Measurements from ENCODE around the gene ELAVL1.
"Not testable (repeated sequence)": the region's sequence is repeated elsewhere in the genome, so short reads cannot be mapped to it uniquely, and the experiment has no call there.

The ELAVL1 gene

DNA sequence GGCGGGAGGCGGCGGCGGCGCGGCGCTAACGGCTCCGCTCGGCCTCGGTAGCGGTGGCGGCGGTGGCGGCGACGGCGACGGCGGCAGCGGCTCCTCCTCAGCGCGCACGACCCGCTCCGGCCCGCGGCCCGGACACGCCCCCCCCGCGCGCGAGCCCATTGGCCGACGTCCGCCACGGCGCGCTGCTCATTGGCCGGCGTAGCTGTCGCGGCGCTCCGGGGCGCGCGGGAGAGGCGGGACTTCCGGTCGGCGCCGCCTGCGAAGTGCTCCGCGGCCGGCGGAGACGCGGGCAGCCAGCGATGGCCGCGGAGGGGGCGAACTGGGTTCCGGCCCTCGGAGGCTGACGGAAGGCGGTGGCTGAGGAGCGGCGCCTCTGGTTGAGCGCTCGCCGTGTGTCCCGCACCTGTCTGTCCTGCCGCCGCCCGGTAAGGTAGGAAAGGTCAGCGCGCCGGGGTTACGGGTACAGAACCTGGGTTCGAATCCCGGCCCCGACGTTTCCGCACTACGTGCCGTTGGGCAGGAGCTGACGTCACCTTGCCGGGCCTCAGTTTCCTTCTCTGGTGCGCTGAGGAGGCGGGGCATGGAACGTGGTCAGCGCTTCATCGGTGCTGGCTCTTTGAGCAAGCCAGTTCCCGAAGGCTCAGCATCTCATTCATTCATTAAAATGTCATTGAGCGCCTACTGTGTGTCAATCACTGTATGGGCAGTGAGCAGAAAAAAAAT lies at the start of gene ELAVL1:
Gene ELAVL1, minus strand, starts transcription at position 108 of the 723 bp plus-strand sequence. CDS start 13,826 bp downstream, outside the sequence.
- DNase-seq (ENCODE audit: low spot score), result peak; percentile 92

DNA sequence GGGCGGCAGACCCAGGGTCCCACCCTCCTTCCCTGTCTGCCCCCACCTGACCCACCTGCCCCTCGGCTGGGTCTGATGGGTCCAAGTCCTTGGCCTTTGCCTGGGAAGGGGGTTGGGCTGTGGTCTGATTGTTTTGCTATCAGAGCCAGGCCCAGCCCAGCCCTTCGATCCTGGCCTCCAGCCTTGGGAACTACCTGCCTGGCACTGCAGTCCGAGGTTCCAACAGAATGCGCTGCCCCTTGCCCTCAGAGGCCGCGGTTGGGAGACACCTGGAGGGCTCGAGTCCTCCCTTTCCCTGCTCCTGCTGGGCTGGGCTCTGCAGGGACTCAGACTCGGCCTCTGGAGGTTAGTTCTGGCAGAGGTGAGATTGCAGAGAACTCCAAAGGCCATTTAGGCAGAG lies 48.7 kb upstream of the ELAVL1 start:
- no peak for DNase-seq (ENCODE audit: low spot score)

DNA sequence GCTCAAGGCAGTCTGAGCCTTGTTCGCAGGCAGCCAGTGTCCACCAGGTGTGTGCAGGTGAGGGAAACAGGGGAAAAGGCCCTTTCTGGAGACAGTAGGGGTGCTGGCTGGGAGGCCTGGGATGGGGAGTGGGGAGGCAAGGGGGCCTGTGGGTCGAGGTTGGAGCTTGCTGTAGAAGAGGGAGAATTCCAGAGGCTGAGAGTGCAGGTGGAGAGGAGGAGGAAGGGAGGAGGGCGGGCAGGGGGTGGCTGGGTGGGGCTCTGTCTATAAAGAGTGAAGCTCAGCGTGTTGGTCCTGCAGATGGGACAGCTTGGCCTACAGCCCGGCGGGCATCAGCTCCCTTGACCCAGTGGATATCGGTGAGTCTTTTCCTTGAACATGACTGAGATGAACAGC lies 47.0 kb upstream of the ELAVL1 start, which contains the start of gene CCL25:
Gene CCL25, plus strand, starts transcription at position 297 of the 396 bp plus-strand sequence. CDS start 290 bp downstream, outside the sequence.
- DNase-seq (ENCODE audit: low spot score), result no peak

DNA sequence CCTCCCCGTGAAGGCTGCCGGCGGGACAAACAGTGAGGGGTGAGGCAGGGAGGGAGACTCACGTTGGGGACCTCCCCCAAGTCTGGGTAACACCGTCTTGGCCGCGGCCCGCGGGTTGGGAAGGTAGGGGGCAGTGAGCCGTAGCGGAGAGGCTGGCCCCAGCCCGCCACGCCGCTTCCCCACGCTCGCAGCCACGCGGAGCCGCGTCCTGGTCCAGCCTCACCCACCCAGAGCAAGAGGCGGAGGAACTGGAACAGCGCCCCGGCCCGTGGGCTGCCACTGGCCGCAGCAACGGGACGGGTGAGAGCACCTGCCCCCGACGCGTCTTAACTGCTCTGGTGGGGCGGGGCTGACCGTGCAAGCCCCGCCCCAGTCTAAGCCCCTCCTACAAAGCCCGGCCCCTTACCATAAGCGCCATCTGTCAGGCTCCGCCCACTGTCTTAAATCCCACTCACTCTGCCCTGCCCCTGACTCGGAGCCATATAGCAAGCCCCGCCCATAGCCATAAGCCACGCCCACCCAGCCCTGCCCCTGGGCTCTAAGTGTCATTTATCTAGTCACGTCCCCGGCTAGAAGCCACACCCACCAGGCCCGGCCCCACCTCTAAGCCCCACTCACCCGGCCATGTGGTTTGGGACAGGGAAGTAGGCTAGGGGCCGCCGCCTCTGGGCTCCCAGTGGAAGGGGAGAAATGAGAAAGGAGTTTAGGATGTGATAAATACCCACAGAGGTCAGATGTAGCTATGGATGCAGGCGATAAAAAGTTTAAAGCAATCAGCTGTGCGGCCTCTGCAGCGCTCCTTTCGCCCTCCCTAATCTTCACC lies 45.0 kb upstream of the ELAVL1 start:
- DNase-seq (ENCODE audit: low spot score), result peak; percentile 77

DNA sequence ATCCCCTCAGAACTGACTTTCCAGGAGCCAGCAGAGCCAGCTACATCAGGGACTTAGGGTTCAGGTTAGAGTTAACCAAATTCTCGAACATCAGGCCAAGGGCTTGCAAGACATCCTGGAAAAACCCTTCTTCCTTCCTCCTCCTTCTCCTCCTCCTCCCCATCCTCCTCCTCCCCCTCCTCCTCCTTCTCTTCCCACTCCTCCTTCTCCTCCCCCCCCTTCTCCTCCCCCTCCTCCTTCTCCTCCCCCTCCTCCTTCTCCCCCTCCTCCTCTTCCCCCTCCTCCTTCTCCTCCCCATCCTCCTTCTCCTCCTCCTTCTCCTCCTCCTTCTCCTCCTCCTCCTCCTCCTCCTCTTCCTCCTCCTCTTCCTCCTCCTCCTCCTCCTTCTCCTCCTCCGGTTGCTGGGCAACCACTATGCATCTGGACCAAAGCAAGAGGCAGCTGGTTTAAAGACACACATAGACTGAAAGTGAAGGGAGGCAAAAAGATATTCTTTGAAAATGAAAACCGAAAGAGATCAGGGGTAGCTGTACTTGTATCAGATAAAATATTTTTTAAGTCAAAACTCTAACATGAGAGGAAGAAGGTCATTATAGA lies 41.2 kb upstream of the ELAVL1 start:
- DNase-seq (ENCODE audit: low spot score), result no peak

DNA sequence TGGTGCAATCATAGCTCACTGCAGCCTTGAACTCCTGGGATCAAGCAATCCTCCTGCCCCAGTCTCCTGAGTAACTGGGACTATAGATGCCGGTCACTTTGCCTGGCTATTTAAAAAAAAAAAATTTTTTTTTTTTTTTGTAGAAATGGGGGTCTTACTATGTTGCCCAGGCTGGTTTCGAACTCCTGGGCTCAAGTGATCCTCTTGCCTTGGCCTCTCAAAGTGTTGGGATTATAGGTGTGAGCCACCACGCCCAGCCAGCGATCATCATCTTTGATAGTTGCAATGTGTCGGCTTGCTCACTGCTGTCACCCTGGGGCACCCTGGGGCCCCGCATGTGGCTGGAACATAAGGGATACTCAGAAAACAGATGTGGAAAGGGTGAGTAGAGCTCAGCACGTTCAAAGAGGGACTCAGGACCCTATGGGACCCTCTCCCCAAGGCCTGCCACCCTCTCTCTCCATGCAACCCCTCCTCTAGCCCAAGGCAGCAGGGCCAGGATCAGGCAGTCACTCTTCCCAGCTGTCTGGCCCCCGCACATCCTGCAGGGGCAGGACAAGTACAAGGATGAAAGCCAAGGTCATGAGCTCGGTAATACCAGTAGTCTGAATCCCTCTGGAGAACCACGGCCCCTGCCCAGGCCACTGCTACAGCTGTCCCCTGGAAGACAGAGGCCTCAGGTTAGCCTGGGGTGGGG lies 40.6 kb upstream of the ELAVL1 start:
- DNase-seq (ENCODE audit: low spot score), result no peak

DNA sequence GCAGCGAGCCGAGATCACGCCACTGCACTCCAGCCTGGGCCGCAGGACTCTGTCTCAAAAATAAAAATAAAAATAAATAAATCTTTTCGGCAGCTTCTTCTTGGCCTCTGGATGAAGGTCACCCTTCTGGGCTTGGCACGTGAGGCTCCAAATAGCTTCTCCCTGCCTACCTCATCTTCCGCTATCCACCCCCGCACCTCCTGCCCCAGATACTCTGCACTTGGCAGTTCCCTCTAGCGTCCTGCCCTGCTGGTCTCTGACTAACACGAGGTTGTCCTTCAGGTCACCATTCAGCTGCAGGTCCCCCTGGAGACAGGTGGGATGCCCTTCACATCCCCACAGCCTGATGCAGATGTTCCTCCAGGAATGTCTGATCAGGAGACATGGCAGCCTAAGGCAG lies 38.6 kb upstream of the ELAVL1 start:
- no peak for DNase-seq (ENCODE audit: low spot score)

DNA sequence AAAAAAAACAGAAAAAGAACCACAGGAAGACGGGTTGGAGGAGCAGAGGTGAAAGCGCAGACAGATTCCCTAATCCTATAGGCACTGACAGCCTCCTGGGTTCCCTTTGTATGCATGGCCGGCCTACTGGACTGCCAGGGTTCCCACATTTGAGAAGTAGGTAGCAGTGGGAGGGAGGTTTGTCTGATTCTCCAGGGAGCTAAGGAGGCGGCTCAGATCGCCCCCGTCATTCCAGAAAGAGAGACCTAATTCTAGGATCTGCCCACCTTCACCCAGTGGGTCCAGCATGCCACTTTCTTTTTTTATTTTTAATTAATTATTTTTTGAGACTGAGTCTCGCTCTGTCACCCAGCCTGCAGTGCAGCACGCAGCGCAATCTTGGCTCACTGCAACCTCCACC lies 37.5 kb upstream of the ELAVL1 start:
- no peak for DNase-seq (ENCODE audit: low spot score)

DNA sequence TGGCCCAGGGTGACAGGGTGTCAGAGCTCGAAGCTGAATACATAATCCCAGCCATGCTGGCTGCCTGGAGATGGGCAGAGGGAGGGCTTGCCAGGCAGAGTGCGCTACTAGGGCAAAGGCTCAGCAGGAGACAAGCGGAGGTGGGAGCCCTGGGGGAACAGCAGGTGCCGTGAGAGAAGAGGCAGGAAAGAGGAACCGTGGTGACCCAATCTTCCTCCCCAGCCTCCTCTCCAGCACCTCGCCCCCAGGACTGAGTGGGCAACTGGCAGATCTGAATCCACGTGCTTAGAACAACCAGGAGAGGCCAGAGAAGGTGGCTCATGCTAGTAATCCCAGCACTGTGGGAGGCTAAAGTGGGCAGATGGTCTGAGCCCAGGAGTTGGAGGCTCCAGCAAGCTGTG lies 36.1 kb upstream of the ELAVL1 start:
- DNase-seq (ENCODE audit: low spot score), result no peak

DNA sequence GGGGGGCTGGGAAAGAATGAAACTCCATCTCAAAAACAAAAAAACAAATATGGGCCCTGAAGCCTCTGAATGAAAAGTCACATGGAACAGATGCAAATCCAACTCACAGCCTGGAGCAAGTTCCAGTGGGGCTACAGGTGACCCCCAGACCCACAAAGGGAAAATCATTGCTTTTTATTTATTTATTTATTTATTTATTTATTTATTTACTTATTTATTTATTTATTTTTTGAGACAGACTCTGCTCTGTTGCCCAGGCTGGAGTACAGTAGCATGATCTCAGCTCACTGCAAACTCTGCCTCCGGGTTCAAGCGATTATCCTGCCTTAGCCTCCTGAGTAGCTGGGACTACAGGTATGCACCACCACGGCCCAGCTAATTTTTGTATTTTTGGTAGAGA lies 33.8 kb upstream of the ELAVL1 start:
- DNase-seq (ENCODE audit: low spot score), result no peak

DNA sequence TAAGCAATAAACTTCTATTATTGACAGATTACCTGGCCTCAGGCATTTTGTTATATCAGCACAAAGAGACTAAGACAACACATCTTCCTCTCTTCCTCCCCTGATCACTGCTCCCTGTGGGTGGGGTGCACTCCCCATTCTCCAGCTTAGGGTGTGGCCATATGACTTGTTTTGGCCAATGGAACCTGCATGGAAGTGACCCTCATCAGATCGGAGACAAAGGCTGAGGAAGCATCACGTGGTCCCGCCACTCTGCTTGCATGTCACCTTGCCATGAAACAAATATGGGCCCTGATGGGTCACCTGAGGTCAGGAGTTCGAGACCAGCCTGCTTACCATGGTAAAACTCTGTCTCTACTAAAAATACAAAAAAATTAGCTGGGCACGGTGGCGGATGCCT lies 33.4 kb upstream of the ELAVL1 start:
- no peak for DNase-seq (ENCODE audit: low spot score)

DNA sequence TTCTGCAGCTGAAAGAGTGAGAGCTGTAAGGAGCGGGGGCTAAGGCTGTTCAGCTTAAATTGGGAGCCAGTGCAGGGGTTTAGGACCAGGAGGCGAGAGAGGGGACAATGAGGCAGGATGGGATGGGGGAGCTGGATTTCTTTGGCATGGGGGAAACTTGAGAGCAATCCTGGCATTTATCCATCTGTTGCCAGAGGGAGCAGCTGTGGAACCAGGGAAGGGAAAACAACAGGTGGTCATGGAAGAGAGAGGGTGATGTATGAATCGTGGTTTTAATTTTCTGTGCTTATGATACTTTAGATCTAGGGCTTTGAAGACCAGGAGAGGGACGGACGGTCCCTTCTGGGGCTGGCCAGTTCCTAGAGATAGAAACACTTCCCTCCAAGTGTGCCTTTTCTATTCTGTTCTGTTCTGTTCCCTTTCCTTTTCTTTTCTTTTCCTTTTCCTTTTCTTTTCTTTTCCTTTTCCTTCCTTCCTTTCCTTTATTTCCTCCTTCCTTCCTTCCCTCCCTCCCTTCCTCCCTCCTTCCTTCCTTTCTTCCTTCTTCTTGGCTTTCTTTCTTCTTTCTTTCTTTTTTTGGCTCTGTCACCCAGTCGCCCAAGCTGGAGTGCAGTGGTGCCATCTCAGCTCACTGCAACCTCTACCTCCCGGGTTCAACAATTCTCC lies 31.1 kb upstream of the ELAVL1 start:
- no peak for DNase-seq (ENCODE audit: low spot score)

DNA sequence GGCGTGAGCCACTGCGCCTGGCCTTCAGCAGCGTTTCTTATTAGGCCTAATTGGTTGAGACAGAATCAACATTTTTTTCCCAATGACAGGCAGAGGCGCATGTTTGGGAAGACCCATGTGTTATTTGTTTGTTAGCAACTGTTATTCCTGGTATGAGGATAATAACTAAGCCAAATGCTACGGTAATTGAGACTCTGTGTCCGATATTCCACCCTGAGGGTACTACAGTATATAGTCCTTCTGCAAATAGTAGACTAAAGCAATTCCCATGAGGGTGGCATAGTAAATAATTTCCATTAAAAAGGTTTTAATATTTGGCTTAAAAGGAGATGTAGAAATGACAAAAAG lies 28.7 kb upstream of the ELAVL1 start:
- DNase-seq (ENCODE audit: low spot score), result no peak

DNA sequence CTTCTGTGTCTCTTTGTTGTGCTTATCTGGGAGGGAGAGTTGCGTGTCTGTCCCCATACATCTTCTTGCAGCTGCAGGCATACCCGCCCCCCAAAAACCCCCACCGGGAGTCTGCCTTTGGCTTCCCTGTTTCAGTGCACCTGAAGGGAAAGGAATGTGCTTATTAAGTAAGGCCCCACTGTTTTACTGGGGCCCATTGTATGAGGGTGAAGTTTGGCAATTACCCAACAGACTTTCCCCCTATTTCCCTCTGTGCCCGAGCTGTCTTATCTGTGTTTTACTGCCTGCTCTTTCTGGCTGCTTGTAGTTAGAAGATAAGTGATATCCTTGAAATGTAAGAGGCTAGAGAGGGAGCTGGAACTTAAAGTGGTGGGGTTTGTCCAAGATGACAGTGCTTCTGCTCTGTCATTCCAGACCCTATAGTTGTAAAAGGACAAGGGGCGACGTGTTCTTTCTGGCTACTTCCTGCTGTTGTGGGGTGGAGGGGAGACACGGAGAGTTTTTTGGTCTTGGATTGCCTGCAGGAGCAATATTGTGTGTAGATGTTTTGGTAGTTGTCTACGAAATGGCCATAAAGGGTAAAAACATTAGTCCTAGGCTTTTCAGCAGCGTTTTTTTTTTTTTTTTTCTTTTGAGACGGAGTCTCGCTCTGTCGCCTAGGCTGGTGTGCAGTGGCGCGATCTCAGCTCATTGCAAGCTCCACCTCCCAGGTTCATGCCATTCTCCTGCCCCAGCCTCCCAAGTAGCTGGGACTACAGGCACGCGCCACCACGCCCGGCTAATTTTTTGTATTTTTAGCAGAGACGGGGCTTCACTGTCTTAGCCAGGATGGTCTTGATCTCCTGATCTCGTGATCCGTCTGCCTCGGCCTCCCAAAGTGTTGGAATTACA lies 28.1 kb upstream of the ELAVL1 start:
- DNase-seq (ENCODE audit: low spot score), result not testable (repeated sequence)

DNA sequence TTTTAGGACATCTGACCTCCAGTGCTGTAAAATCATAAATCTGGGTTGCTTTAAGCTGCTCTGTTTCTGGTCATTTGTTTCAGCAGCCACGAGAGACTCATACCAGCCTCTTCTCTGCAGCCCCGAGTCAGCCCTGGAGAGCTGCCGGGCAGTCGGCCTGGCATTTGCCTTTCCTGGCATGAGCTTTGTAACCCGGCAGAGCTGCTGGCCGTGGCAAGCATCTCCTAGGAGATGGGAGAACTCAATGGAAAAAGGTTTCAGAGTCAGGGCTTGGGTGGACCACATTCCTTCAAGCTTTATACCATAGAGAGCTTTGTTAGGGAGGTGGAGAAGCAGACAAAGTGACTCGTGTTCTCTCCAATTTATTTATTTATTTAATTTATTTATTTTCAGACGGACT lies 25.5 kb upstream of the ELAVL1 start:
- no peak for DNase-seq (ENCODE audit: low spot score)

DNA sequence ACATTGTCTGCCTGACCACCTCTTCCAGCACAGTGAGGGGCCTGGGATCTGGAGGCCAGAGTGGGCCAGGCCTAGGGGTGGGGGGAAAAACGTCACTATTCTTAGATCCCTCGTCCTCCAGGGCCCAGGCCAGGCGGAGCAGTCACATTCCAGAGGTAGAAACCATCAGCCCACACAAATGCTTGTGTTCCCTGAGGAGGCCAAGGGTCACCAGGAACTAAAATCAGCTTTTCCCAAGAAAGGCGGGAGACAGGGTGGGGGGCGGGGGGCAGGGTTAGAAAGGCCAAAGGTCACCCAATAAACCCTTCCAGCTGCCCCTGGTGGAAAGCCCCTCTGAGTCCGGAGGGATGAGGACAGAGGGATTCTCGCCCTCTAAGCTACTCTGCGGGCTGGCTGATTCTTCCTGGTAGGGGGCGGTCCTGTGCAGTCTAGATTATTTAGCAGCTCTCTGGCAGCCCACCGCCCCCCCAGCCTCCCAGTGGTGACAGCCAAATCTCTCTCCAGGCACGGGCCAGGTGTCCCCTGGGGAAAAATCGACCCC lies 23.6 kb upstream of the ELAVL1 start:
- no peak for DNase-seq (ENCODE audit: low spot score)

DNA sequence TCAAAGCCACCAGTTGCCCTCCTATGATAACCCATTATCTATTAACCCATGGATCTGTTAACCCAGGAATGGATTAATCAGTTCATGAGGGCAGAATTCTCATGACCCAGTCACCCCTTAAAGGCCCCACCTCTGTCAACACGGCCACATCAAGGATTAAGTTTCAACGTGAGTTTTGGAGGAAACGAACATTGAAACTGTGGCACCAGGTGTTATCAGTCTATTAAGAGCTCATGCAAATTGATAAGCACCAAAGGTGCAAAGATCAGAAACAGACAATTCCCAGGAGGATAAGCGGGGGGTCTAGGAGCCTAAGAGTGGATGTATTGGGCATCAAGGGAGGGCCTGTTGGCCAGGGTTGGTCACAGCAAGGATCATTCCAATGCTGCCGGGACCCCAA lies 19.9 kb upstream of the ELAVL1 start:
- no peak for DNase-seq (ENCODE audit: low spot score)

DNA sequence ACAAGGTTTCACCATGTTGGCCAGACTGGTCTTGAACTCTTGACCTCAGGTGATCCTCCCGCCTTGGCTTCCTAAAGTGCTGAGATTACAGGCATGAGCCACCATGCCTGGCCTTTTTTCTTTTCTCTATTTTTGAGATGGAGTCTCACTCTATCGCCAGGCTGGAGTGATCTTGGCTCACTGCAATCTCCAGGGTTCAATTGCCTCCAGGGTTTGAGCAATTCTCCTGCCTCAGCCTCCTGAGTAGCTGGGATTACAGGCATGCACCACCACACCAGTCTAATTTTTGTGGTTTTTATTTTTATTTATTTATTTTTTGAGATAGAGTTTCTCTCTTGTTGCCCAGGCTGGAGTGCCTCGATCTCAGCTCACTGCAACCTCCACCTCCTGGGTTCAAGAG lies 18.8 kb upstream of the ELAVL1 start:
- DNase-seq (ENCODE audit: low spot score), result not testable (repeated sequence)

DNA sequence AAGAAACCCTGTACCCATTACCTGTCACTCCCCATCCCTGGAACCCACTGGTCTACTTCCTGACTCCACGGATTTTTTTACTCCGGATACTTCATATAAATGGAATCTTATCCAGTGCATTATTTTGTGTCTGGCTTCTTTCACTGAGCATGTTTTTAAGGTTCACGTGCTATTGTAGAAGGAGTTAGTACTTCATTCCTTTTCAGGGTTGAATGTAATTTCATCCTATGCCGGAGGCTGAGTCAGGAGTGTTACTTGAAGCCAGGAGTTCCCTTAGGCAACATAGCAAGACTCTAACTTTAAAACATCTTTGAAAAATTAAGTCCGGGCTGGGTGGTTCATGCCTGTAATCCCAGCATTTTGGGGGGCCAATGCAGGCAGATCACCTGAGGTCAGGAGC lies 17.9 kb upstream of the ELAVL1 start:
- DNase-seq (ENCODE audit: low spot score), result no peak

DNA sequence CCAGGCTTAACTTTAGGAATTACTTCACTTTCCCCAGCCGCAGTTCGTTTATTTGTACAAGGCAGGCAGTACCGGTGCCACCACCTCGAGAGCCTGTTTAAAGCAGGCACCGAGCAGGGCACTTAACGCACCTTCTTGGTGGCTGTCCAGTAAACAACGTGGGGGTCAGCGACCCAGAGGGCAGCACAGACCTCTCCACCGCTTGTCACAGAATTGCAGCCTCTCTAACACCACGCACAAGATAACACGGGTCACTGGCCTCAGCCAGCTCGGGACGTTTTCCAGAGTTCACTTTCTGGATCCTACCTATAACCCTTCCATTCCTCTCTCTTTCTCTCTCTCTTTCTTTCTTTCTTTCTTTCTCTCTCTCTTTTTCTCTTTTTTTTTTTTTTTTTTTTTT lies 16.8 kb upstream of the ELAVL1 start:
- no peak for DNase-seq (ENCODE audit: low spot score)

DNA sequence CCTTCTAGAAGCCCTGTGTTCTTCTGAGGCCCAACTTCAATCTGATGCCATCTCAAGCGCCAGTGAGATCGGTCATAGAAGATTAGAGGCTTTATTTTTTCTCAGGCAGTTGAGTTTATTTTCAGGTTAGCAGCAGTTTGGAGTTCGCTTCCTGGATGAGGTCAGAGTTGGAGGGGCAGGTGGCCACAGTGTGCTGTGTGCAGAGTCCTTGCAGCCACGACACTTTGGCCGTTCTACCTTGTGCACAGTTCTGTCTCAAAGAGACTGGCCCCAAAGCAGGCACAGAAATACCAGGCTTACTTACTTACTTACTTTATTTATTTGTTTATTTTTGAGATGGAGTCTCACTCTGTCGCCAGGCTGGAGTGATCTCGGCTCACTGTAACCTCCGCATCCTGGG lies 15.9 kb upstream of the ELAVL1 start:
- no peak for DNase-seq (ENCODE audit: low spot score)

Data from kidney tubule cell (primary cell).